Karpas-422 (cell line): ENCODE results near the gene MAPK14. TPM values are rescaled to one million over a fixed set of nuclear protein-coding genes. Genes with fewer than 3 reads are reported as not detected.
A peak's percentile ranks its signal among the peaks of the same experiment; 100 is the strongest.
"Not testable (repeated sequence)": the region's sequence is repeated elsewhere in the genome, so short reads cannot be mapped to it uniquely, and the experiment has no call there.

ENCODE experiments used
- DNase-seq: peaks from one replicate; pipeline ENCODE4 v3.0.0-alpha.2; 2015
- H2AFZ ChIP-seq: fragments of 200-600 bp; sonication (generic); 2 replicates; pipeline ENCODE4 v1.6.1; 2014; ENCODE audit warnings: antibody characterized with exemption, low read length, mixed read lengths
- H3K27ac ChIP-seq: fragments of 200-600 bp; sonication (generic); 2 replicates; pipeline ENCODE4 v1.5.1; 2014; ENCODE audit warnings: mild to moderate bottlenecking, low read length, moderate library complexity
- H3K27me3 ChIP-seq: fragments of 200-600 bp; sonication (generic); 2 replicates; pipeline ENCODE4 v1.6.1; 2014; ENCODE audit warnings: low read length, mixed read lengths
- H3K36me3 ChIP-seq: fragments of 200-600 bp; sonication (generic); 2 replicates; pipeline ENCODE4 v1.6.1; 2014; ENCODE audit warnings: low read length, mixed read lengths; ENCODE audit not compliant: insufficient read depth
- H3K4me1 ChIP-seq: fragments of 200-600 bp; sonication (generic); 2 replicates; pipeline ENCODE4 v1.6.1; 2014; ENCODE audit warnings: mild to moderate bottlenecking, low read length, mixed read lengths
- H3K4me2 ChIP-seq: fragments of 200-600 bp; sonication (generic); 2 replicates; pipeline ENCODE4 v1.6.1; 2014; ENCODE audit warnings: low read length, low read depth, mild to moderate bottlenecking; ENCODE audit not compliant: poor library complexity, severe bottlenecking
- H3K4me3 ChIP-seq: fragments of 200-600 bp; sonication (generic); 2 replicates; pipeline ENCODE4 v1.5.1; 2014; ENCODE audit warnings: mild to moderate bottlenecking, antibody characterized with exemption, low read length, mixed read lengths
- H3K79me2 ChIP-seq: fragments of 200-600 bp; sonication (generic); 2 replicates; pipeline ENCODE4 v1.6.1; 2014; ENCODE audit warnings: mild to moderate bottlenecking, low read length, mixed read lengths
- H3K9ac ChIP-seq: fragments of 200-600 bp; sonication (generic); 2 replicates; pipeline ENCODE4 v1.6.0; 2014; ENCODE audit warnings: low read length
- H3K9me2 ChIP-seq: fragments of 200-600 bp; sonication (generic), shearing (Covaris generic); replicated peaks from 2 replicates; pipeline ENCODE4 v1.6.0; 2014; ENCODE audit warnings: mild to moderate bottlenecking, low read length, moderate library complexity; ENCODE audit not compliant: insufficient read depth
- H3K9me3 ChIP-seq: fragments of 300-700, 200-600 bp; sonication (generic); 2 replicates; pipeline ENCODE4 v1.6.1; 2014; ENCODE audit warnings: low read length, mixed read lengths
- H4K20me1 ChIP-seq: fragments of 200-600 bp; sonication (generic); 2 replicates; pipeline ENCODE4 v1.6.1; 2014; ENCODE audit warnings: mild to moderate bottlenecking, antibody characterized with exemption, low read length, low read depth; ENCODE audit not compliant: insufficient read depth
- total RNA-seq: library from RNA; depleted of rRNA; stranded (reverse); fragments of >200 nt; shearing (Covaris generic); gene quantifications from 2 replicates; pipeline ENCODE4 v1.2.3, GENCODE V29; 2014; ENCODE audit warnings: low replicate concordance; rRNA removed

Gene MAPK14
- 46.2 and 56.1 TPM in 2 replicates for total RNA-seq

GRCh38 chr6:36027501-36028087 is at the start of gene MAPK14:
TSS of gene MAPK14 (plus strand) at chr6:36027808. CDS start at chr6:36028158, 350 bp downstream.
- Histone ChIP-seq H2AFZ (peak within 1 kb of the TSS; percentile 48; the same call in 1 of the 2 replicates), H3K79me2 (peaks cover 50% of the 10 kb centered on the region)

GRCh38 chr6:35980126-35980525 is 47.5 kb upstream of the MAPK14 start:
- H3K9me3 ChIP-seq, H3K9ac ChIP-seq, H4K20me1 ChIP-seq, H3K36me3 ChIP-seq, H2AFZ ChIP-seq, H3K27me3 ChIP-seq, H3K4me3 ChIP-seq, H3K4me1 ChIP-seq, DNase-seq, H3K27ac ChIP-seq, H3K9me2 ChIP-seq, H3K4me2 ChIP-seq, H3K79me2 ChIP-seq: not testable (repeated sequence)

More at GRCh38 chr6:36027501-36028087, at the start of gene MAPK14:
- Histone ChIP-seq H3K9me3 (no peaks in the 10 kb centered on the region), H3K9ac (peak within 1 kb of the TSS; percentile 99), H3K27ac (peak within 1 kb of the TSS; percentile 78), H3K36me3 (no peaks in the 10 kb centered on the region), H4K20me1 (peaks cover 4% of the 10 kb centered on the region; the same call in 1 of the 2 replicates), H3K4me2 (peak within 1 kb of the TSS; percentile 89), H3K27me3 (no peaks in the 10 kb centered on the region), H3K4me3 (peak within 1 kb of the TSS; percentile 100), H3K9me2 (no peaks in the 10 kb centered on the region), H3K4me1 (peaks cover 22% of the 10 kb centered on the region)
- peak; percentile 100 for DNase-seq

- H3K36me3 ChIP-seq: no peaks in the 10 kb centered on the region
- no peaks in the 10 kb centered on the region for H4K20me1 ChIP-seq
- H3K4me1 ChIP-seq: no peaks in the 10 kb centered on the region
- no peaks in the 10 kb centered on the region for H3K79me2 ChIP-seq
- H3K27ac ChIP-seq: no peak overlapping the region
- peak; percentile 27 for DNase-seq
- no peak overlapping the region for H3K9ac ChIP-seq
- H3K4me3 ChIP-seq: no peak overlapping the region
- no peak overlapping the region for H2AFZ ChIP-seq
- no peak overlapping the region for H3K4me2 ChIP-seq
- no peaks in the 10 kb centered on the region for H3K9me3 ChIP-seq
- H3K9me2 ChIP-seq: no peaks in the 10 kb centered on the region
- H3K27me3 ChIP-seq: no peaks in the 10 kb centered on the region
Measured at GRCh38 chr6:35980991-35981645, 46.5 kb upstream of the MAPK14 start.

GRCh38 chr6:35984701-35985100 is 42.9 kb upstream of the MAPK14 start:
- Histone ChIP-seq H3K9me2 (no peaks in the 10 kb centered on the region), H2AFZ (no peak overlapping the region), H3K27ac (no peak overlapping the region), H3K4me2 (no peak overlapping the region), H3K4me3 (no peak overlapping the region), H3K4me1 (no peaks in the 10 kb centered on the region), H3K9ac (no peak overlapping the region), H3K36me3 (no peaks in the 10 kb centered on the region), H3K9me3 (no peaks in the 10 kb centered on the region), H3K79me2 (no peaks in the 10 kb centered on the region), H4K20me1 (no peaks in the 10 kb centered on the region), H3K27me3 (no peaks in the 10 kb centered on the region)
- DNase-seq: no peak

GRCh38 chr6:35988047-35988446 is 39.6 kb upstream of the MAPK14 start:
- H3K9me2 ChIP-seq, H3K4me1 ChIP-seq, H4K20me1 ChIP-seq, H3K9me3 ChIP-seq, H3K9ac ChIP-seq, H3K79me2 ChIP-seq, H3K27me3 ChIP-seq, DNase-seq, H3K4me3 ChIP-seq, H3K36me3 ChIP-seq, H2AFZ ChIP-seq, H3K27ac ChIP-seq, H3K4me2 ChIP-seq: not testable (repeated sequence)

GRCh38 chr6:35993150-35993549 is 34.5 kb upstream of the MAPK14 start:
- no peaks in the 10 kb centered on the region for H3K4me1 ChIP-seq
- DNase-seq: no peak
- no peak overlapping the region for H3K27ac ChIP-seq
- no peaks in the 10 kb centered on the region for H3K9me3 ChIP-seq
- H2AFZ ChIP-seq: no peak overlapping the region
- H3K36me3 ChIP-seq: no peaks in the 10 kb centered on the region
- no peaks in the 10 kb centered on the region for H3K9me2 ChIP-seq
- H3K9ac ChIP-seq: no peak overlapping the region
- 0 out of 2 replicates have a peak, but pooled peaks cover 3% of the 10 kb centered on the region for H3K27me3 ChIP-seq
- H4K20me1 ChIP-seq: no peaks in the 10 kb centered on the region
- no peak overlapping the region for H3K4me2 ChIP-seq
- no peaks in the 10 kb centered on the region for H3K79me2 ChIP-seq
- no peak overlapping the region for H3K4me3 ChIP-seq

- Histone ChIP-seq H3K27me3 (no peaks in the 10 kb centered on the region; the same call in 1 of the 2 replicates), H3K79me2 (no peaks in the 10 kb centered on the region), H3K4me3 (no peak overlapping the region), H3K27ac (no peak overlapping the region), H3K4me1 (no peaks in the 10 kb centered on the region), H3K4me2 (no peak overlapping the region), H3K36me3 (no peaks in the 10 kb centered on the region), H2AFZ (no peak overlapping the region), H3K9me3 (no peaks in the 10 kb centered on the region), H4K20me1 (no peaks in the 10 kb centered on the region), H3K9me2 (no peaks in the 10 kb centered on the region), H3K9ac (no peak overlapping the region)
- no peak for DNase-seq
Measured at GRCh38 chr6:36000451-36000850, 27.2 kb upstream of the MAPK14 start.

- Histone ChIP-seq H3K27ac (no peak overlapping the region), H3K4me1 (no peaks in the 10 kb centered on the region), H3K9me3 (no peaks in the 10 kb centered on the region), H3K79me2 (no peaks in the 10 kb centered on the region), H3K9me2 (no peaks in the 10 kb centered on the region), H3K4me2 (no peak overlapping the region), H3K36me3 (no peaks in the 10 kb centered on the region), H3K27me3 (no peaks in the 10 kb centered on the region), H2AFZ (no peak overlapping the region), H3K9ac (no peak overlapping the region), H3K4me3 (no peak overlapping the region), H4K20me1 (no peaks in the 10 kb centered on the region)
- DNase-seq: no peak
Measured at GRCh38 chr6:36015666-36016065, 11.9 kb upstream of the MAPK14 start.
